Measurements from ENCODE around the gene NUDCD3.

The NUDCD3 gene

DNA sequence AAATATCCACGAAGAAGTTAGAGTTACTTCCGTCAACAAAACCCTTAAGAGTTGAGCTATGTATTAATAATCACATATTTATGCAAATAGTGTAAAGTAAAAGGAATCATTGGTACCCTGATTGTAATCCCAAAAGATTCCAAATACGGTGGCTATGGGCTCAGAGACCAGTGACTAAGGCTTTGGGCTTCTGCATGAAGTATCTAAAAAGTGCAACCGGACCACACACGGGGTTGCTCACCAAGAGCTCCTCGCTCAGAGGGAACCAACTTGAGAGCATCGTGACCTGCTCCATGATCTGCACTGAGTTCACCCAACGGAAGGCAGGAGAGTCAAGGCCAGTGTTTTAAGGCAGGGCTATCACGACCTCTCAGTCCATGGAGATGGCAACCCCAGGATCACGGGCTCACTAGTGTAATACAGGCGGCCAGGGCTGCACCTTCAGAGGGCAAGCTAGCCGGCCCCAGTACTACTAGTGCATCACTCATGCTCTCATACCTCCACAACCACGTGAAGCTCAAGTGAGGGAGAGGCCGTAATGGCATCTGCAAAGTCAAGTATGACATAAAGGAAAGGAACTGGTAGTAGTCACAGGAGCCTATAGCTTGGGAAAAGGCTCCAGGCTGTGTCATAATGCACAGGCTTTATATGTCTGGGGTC is 87.9 kb downstream of the NUDCD3 start:
- DNase-seq = no peak

DNA sequence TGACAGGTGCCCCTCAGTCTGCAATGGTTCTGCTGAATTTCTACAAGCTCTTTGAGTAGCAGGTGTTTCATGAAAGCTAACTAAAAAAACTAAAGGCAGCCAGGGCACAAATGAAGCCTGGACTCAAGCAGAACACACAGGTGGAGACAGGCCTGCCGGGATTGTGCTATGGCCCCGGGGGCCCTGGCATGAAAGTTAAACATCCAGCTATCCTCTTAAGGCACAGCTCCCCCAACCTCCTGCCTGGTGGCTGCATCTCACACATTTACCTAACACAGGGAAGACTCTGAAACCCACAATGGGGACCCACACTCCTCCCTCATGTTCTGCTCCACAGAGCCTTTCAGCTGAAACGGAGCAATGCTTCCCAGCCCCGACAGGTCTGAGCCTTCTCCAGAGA is 88.8 kb downstream of the NUDCD3 start:
- no peak for DNase-seq

DNA sequence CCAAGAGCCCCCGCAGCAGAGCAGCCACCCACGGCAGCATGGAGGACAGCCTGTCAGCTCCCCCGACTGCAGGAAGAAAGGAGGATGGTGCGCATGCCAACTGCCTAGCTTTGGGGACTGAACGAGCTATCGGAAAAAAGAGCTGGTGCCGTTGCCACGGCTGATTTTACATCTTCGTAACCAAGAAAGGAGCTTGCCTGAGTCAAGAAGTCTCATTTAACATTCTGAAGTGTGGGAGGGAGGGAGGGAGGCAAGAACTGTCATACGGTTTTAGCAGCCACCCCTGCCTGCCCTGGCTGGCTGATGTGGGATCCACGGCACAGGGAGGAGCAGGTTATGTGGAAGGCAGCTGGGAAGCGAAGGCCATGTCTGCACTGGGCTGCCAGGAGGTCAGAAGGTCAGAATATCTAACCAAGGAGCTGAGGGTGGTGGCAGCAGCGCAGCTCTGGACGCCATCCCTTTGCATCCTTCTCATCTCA is 90.4 kb downstream of the NUDCD3 start:
- DNase-seq = peak in 36 of 56 donors; percentile 35 to 93 (median 64)

DNA sequence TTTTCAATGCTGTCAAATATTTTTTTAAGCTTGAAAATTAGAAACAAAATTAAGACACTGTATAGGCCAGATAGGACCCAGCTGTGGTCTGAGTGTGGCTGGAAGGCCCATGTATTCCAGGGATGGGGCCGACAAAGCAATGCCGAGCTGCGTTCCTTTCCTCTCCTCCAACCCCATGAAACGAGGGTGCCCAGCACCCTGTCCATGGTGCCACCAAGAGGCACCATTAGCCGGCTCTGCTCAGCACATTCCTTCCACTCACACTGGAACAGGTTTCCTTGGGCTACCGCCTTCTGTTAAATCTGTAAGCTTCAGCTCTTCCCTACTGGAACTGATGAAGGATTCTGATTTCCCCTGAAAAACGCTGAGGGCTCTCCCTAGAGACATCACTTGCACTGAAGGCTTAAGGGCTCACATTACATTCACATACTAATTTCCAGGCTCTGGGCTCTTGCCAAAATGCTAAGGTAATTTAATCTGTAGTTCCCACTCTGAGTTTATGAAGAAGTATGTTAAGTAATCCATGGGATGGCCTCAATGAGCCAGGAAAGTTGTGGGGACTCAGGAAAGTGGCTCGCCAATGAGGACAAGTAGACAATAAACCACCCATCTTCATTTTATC is 91.4 kb downstream of the NUDCD3 start:
- no peak for DNase-seq

DNA sequence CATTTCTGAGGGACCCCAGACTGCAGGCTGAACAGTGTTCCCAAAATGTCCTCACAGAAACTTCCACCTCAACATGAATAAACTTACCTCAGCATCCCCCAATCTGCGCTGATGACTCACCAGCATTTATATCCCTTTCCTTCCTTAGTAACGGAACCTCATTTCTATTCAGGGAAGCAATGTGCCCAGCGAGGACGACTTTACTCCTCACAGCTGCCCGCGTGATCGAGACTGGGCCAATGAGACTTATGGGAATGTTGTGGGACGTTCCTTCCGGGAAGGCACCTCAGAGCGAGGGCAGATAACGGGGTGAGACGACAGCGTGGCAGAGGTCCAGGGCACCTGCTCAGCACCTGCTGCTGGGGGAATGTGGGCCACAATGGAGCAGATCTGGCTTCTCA is 91.9 kb downstream of the NUDCD3 start:
- peak in 32 of 56 donors; percentile 27 to 86 (median 60) for DNase-seq

DNA sequence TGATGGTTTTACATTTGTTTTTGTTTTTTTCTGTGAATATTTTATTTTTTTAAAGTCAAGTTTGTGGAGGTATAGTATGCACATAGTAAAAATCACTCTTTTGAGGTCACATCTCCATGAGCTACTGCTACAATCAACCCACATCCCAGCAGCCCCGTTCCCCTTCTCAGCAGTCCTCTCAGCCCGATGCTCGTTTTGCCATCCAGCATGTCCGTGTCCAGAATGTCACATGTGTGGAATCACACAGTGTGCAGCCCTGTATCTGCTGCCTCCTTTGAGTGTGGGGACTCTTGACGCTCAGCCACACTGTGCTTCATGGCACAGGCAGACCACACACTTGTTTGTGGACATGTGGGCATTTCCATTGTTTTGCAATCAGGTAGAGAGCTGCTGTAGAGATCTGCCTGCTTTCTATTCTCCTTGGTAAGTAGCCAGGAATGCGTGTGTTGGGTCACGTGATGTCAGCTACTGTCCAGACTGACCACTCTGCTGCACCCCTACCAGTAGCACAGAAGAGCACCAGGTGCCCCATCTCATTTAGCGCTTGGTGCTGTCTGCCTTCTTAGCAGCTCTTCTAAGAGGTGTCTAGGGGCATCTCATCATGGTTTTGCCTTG is 93.4 kb downstream of the NUDCD3 start:
- no peak for DNase-seq

DNA sequence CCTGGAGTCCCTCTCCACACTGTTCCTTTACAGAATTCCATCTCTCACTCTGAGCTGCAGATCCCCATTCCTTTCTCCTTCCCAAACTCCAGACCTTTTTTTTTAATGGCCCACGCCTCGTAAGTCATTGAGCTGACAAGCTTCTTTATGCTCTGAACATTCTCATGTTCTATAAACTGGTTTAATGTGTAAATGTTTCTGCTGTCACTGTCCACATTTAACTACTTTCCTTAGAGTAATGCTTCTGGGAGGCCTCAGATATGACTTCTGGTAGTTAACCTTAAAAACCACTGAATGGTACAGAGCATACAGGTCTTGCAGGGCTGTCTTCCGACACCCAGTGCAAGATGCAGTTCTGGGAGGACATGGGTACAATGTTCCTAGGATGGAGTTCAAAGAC is 94.0 kb downstream of the NUDCD3 start:
- no peak for DNase-seq

DNA sequence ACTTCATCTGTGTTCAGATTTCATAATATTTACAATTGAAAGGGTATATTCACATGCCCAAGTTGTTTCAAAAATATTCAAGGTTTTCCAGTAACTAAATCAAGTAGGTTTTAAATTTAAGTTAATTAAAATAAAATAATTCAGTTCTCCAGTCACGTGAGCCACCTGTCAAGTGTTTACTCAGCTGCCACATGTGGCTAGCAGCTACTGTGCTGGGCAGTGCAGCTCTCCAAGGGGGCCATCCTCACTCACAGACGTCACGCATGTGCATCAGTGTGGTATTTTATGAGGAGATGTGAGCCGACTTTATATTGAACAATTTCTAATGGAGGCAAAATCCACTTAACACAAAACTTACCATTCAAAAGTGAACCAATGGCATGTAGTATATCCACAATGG is 95.4 kb downstream of the NUDCD3 start:
- DNase-seq = no peak

DNA sequence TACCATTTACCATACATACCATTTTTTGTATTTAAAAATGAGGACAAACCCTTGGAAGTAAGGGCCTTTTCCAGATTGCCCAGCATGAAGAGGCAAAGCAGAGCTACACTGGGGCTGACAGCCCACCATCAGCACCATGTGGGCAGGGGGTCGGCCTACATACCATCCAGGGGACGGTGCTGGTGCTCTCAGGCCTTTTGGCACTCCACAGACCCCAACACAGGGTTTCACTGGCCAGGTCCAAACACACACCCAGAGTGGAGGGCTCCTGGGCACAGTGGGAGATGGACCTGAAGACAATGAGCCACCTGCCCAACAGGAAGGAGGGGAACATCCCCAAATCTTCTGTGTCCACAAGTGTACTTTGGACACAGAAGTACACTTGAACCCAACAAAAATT is 95.8 kb downstream of the NUDCD3 start:
- DNase-seq = no peak

DNA sequence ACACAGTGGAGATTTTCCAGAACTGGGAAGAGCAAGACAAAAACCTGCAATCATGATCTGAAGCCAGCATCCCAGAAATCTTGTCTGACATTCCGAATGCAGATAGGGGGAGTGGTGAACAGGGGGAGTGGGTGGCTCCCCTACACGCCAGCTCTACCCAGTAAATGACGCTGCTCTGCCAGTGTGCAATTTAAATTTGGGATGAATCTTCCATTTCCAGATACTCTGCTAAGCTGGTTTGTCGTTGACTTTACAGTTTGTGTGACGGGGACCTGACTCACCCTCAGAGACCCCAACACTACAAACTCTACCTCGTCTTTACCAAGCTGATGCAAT is 96.4 kb downstream of the NUDCD3 start:
- peak in 10 of 56 donors; percentile 26 to 65 (median 46) for DNase-seq

DNA sequence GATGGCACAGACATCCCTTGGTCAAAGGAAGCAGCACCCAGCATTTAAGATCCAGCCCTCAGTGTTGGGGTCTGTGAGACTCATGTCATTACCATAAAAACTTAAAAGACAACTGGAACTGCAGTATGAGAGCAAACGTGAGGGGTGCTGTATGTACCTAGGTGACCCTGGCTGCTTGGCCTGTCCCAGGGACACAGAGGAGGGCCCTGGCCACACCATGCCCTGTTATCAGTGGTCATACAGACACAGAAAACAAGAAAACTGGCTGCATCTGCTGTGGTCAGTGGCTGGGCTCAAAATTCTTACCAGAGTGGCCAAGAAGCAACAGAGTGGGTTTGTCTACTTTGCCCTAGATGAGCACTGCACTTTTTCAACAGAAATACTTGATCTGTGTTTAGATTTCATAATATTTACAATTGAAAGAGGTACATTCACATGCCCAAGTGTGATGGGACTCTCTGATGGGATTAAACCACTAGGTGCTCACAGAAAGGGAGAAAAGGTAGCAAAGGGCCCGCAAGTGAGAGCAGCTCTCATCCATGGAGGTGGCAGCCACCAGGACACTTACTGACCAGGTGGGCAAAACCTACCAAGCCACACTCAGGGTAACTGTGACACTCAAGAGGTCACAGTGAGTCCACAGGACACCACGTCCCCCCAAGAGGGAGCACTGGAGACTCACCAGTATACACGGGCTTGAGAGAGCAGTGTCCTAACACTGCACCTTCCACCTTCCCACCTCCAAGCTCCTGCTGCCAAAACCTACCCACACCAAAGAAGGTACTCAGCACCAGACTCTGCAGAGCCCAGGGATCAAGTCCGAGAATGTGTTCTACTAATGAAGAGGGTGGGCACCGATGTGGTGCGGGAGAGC is 97.0 kb downstream of the NUDCD3 start:
- DNase-seq = no peak

DNA sequence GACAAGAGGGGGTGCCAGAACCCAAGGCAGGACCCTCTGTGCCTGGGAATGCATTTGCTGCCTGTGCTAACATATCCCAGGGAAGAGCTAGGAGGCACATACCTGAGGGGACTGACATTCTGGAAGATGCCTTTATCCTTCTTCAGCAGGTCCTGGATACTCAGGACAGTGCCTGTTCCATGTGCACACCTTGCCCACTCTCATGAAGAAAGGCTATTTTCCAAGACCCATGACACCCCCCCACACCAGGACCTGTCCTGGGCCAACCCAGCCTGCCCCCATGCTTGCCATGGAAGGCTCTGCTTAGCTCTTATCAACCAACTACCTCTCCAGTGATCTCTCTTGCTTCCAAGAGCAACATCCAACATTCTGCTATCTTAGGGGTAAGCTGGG is 97.8 kb downstream of the NUDCD3 start:
- DNase-seq = no peak

DNA sequence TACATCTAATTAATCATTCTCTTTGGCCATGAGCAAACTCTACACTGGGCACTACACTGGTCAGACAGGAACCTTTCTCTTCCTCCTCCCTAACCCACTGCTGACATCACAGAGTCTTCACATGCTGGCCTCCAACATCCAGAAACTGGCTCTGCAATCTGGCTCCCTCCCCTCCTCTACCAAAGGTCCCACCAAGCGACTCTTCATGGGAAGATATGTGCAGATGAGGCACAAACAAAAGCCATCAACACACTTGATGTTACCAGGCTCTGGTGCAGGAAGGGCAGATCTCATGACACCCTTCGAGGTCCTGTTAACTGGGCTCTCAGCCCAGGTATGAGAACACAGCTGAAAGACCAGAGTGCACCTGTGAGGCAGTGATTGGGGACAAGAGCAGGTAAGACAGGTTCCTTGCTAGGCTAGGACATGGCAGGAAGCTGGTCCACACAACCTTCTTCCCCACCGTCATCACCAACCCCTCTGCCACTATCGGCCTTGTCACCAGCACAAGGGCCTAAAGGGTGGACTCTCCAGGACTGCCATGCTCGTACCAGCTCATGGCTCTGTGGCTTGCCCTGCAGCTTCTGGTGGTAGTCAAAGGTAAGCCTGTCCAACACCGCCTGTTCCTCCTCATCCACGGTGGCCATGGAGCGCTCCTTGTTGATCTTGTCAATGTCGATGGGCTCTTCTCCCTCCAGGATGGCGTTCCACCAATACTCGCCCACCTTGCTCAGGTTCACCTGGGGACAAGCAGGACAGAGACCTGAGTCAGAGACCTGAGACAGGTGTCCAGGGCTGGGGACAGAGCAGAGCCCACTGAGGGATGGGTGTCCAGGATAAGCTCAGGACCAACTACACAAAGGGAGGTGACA is 98.5 kb downstream of the NUDCD3 start:
- no peak for DNase-seq

DNA sequence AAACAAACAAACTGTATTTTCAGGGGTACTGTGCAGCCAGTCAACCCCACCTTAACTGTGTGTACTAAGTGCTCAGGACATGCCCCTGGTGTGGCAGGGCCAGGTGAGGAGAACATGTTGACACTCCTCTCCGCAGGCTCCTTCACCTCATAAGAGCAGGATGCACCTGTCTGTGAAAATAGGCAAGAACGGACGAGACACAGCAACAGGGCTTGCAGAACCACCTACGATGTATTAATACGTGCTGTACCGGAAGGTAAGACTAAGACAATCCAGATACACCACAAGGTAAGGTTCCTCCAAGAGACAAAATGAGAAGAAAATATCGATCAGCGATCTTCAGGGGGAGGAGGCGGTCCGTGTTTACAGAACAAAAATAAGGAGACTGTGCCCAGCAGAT is 99.3 kb downstream of the NUDCD3 start:
- no peak for DNase-seq

DNA sequence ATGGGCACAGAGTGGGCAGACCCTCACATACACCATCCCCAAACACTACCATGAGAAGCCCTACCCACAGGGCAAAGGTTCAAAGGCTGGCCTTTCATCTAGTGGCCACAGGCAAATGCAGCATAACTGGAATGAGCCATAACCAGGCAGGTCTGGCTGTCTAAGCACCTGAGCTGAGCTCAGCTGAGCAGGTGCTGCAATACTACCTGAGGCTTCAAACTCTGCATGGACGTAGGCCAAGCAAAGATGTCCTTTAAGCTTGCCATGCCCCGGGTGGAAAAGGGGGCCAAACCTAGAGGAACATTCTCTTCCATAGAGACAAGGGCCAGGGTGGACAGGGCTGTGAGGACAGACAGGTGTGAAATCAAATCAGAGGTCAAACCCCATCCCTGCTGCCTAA is 99.8 kb downstream of the NUDCD3 start:
- DNase-seq = no peak

DNA sequence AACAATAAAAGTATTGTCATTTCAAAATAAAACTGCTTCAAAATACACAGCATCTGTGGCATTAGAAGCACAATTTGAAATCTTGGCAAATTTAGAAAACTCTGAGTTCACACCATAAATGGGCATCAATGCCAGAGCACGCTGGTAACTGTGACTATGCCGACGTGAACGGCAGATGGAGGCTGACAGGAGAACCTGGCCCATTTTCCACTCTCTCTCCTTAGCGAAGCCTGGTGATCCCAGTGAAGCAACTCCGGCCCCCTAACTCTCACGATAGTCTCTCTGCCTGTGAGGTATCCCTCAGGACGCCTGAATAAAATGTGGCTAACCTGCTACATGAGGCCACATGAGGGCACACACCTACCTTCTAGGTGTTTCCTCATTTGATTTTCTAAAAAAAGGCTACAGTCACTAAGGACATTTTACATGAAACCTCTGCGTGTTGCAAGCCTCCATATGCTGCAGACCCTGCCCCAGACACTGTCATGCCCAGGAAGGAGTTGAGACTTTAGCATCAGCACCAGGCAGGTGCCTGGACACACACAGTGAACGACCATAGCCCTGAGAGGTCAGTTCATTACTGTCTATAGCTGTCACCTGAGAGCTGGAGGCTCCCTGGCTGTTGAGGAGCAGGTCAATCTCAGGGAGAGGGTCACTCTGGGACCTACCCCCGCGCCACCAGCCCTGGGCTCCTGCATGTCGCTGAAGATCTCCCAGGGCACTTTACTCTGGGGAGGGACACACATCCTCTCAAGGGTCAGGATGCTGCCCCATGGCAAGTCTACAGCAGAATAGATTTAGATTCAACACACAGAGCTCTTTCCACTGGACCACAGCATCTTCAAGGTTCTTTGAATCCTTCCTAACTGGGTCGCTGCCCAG is 102.1 kb downstream of the NUDCD3 start:
- peak in 3 of 56 donors; percentile 28 to 34 (median 30) for DNase-seq

DNA sequence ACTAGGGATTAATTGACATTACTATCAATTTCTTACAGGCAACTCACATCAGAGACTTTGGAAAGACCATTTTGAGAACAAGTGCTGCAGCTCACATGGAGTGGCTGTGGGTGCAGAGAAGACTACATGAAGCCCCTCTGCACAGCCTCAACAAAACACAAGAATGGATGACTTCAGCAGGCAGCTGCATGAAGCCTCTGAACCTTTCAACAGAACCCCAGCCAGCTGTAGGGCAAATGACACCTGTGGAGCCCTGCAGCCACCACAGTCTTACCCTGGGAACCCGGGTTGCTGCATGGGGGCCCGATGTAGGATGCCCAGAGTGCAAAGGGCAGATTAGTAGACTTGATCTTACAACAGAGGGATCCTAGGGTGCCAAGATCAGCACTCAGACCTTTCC is 103.1 kb downstream of the NUDCD3 start:
- no peak for DNase-seq

DNA sequence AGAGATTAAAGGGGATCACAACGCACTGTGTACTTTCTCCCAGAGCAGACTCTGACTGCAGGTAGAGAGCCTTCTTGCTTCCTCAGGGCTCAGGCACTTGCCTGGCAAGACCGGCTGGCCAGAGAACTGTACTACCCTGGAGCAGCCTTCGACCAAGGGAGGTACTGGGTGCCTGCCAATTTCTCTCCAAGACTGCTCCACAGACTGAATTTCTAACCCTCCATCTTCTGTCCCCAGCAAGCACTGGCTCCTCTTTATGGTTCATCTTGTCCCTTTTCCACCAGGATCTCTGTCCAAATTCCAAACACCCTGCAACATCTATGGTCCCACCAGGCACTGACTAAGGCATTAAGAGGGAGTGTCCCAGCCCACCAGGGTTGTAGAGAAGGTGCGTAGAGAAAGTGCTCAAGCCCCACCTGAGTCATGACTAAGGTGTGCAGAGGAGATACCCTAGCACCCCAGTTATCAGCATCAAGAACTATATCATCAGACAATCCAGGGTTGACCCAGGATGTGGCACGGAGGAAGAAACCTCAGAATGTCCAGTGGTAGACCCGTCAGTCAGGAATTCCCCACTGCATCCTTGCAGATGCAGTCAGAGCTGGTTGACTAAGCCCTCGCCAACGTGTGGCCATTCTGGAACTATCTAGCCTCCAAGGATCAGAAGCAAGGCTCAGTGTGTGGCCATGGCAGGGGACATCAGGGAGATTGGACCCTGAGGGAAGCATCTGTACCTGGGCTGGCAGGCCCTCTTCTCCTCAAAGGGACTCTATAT is 104.1 kb downstream of the NUDCD3 start:
- DNase-seq = peak in 6 of 56 donors; percentile 25 to 58 (median 34)
